ENCODE measurements around the gene ANKRD17.

The ANKRD17 gene

GRCh38 chr4:73236151-73236550 is 22.4 kb downstream of the ANKRD17 start:
- H2AFZ ChIP-seq (ENCODE audit: low read length) = no peak overlapping the region
- no peaks in the 10 kb centered on the region for H3K9me2 ChIP-seq (ENCODE audit: low read depth, low read length)
- no peak overlapping the region for H3K9ac ChIP-seq (ENCODE audit: low read length)
- H3K36me3 ChIP-seq (ENCODE audit: insufficient read depth, low read length) = peaks cover 91% of the 10 kb centered on the region
- H3K4me3 ChIP-seq (ENCODE audit: low read depth, low read length, poor library complexity, severe bottlenecking) = no peak overlapping the region
- no peak overlapping the region for H3K27ac ChIP-seq (ENCODE audit: low read depth, low read length, poor library complexity, severe bottlenecking)
- peaks cover 75% of the 10 kb centered on the region for H3K79me2 ChIP-seq (ENCODE audit: insufficient read depth, low read length)
- no peaks in the 10 kb centered on the region for H3K4me1 ChIP-seq (ENCODE audit: insufficient read depth, low read length, severe bottlenecking)
- H3K9me3 ChIP-seq (ENCODE audit: low read length) = no peaks in the 10 kb centered on the region
- H3K4me2 ChIP-seq (ENCODE audit: low read length) = no peak overlapping the region
- no peaks in the 10 kb centered on the region for H3K27me3 ChIP-seq (ENCODE audit: insufficient read depth, low read length)
- H4K20me1 ChIP-seq (ENCODE audit: insufficient read depth, low read length) = no peaks in the 10 kb centered on the region
- TF ChIP-seq EZH2 (IDR thresholded peaks at IDR 0.05; ENCODE audit: borderline replicate concordance, low read length) = no peak
- no peak for TF ChIP-seq CTCF (IDR thresholded peaks at IDR 0.05; ENCODE audit: low read length)
- no peaks in the 10 kb centered on the region for H3F3A ChIP-seq (ENCODE audit: insufficient read depth, low read length)

GRCh38 chr4:73234712-73235111 is 23.9 kb downstream of the ANKRD17 start:
- no peak overlapping the region for H3K4me2 ChIP-seq (ENCODE audit: low read length)
- peaks cover 75% of the 10 kb centered on the region for H3K79me2 ChIP-seq (ENCODE audit: insufficient read depth, low read length)
- no peaks in the 10 kb centered on the region for H4K20me1 ChIP-seq (ENCODE audit: insufficient read depth, low read length)
- H3K4me1 ChIP-seq (ENCODE audit: insufficient read depth, low read length, severe bottlenecking) = no peaks in the 10 kb centered on the region
- no peaks in the 10 kb centered on the region for H3K27me3 ChIP-seq (ENCODE audit: insufficient read depth, low read length)
- H3K9me3 ChIP-seq (ENCODE audit: low read length) = no peaks in the 10 kb centered on the region
- H3K27ac ChIP-seq (ENCODE audit: low read depth, low read length, poor library complexity, severe bottlenecking) = no peak overlapping the region
- no peak overlapping the region for H3K4me3 ChIP-seq (ENCODE audit: low read depth, low read length, poor library complexity, severe bottlenecking)
- H3K9me2 ChIP-seq (ENCODE audit: low read depth, low read length) = no peaks in the 10 kb centered on the region
- no peak overlapping the region for H3K9ac ChIP-seq (ENCODE audit: low read length)
- no peak overlapping the region for H2AFZ ChIP-seq (ENCODE audit: low read length)
- H3K36me3 ChIP-seq (ENCODE audit: insufficient read depth, low read length) = peaks cover 92% of the 10 kb centered on the region
- H3F3A ChIP-seq (ENCODE audit: insufficient read depth, low read length) = no peaks in the 10 kb centered on the region
- no peak for TF ChIP-seq EZH2 (IDR thresholded peaks at IDR 0.05; ENCODE audit: borderline replicate concordance, low read length)
- no peak for TF ChIP-seq CTCF (IDR thresholded peaks at IDR 0.05; ENCODE audit: low read length)

GRCh38 chr4:73231518-73232487 is 26.8 kb downstream of the ANKRD17 start:
- Histone ChIP-seq H2AFZ (ENCODE audit: low read length) (no peak overlapping the region), H3K9me3 (ENCODE audit: low read length) (no peaks in the 10 kb centered on the region), H4K20me1 (ENCODE audit: insufficient read depth, low read length) (no peaks in the 10 kb centered on the region), H3K27me3 (ENCODE audit: insufficient read depth, low read length) (no peaks in the 10 kb centered on the region), H3K27ac (ENCODE audit: low read depth, low read length, poor library complexity, severe bottlenecking) (no peak overlapping the region), H3K9me2 (ENCODE audit: low read depth, low read length) (no peaks in the 10 kb centered on the region), H3K4me3 (ENCODE audit: low read depth, low read length, poor library complexity, severe bottlenecking) (no peak overlapping the region), H3K9ac (ENCODE audit: low read length) (no peak overlapping the region), H3K36me3 (ENCODE audit: insufficient read depth, low read length) (peaks cover 74% of the 10 kb centered on the region), H3K4me1 (ENCODE audit: insufficient read depth, low read length, severe bottlenecking) (no peaks in the 10 kb centered on the region), H3K4me2 (ENCODE audit: low read length) (no peak overlapping the region), H3K79me2 (ENCODE audit: insufficient read depth, low read length) (peaks cover 65% of the 10 kb centered on the region), H3F3A (ENCODE audit: insufficient read depth, low read length) (0 out of 2 replicates have a peak, but pooled peaks cover 3% of the 10 kb centered on the region)
- TF ChIP-seq CTCF (IDR thresholded peaks at IDR 0.05; ENCODE audit: low read length) (no peak), EZH2 (IDR thresholded peaks at IDR 0.05; ENCODE audit: borderline replicate concordance, low read length) (no peak)

Measured in OCI-LY1 (cell line).